ENCODE data around the gene TSPAN32.

Gene TSPAN32

DNA sequence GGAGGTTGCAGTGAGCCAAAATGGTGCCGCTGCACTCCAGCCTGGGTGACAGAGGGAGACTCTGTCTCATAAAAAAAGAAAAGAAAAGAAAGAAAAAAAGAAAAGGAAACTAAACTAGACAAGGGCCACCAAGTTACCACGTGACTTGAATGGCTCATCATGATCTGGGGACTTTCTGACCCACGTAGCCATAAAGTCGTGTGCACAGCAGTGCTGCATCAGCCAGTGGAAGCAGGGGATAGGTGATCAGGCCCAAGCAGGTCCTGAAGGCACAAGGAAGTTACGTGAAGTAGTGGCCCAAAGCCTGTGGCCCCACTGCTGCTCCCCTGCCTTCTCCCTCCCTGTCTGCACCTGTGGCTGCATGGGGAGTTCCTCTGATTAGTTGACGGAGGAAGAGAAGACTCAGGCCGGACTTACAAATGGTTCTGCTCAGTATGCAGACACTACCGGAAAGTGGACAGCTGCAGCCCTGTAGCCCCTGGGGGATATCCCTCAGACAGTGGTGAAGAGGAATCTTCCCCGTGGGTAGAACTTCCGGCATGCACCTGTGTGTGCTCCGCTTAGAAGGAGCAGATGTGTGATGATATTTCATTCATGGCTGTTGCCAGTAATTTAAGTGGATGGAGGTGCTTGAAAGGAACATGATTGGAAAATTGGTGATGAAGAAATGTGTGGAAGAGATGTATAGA is 57.1 kb downstream of the TSPAN32 start:
- no peak overlapping the region for H3K27ac ChIP-seq
- no peak overlapping the region for H2AFZ ChIP-seq (ENCODE audit: low read depth)
- H3K4me3 ChIP-seq (IDR thresholded peaks at IDR 0.05; ENCODE audit: insufficient read depth, low read depth, low read length), result no peak overlapping the region
- no peaks in the 10 kb centered on the region for H3K4me1 ChIP-seq (ENCODE audit: low read depth, poor library complexity, severe bottlenecking)
- H3K4me2 ChIP-seq, result no peak overlapping the region
- H3K27me3 ChIP-seq (ENCODE audit: insufficient read depth, low read depth), result peaks cover 90% of the 10 kb centered on the region
- no peaks in the 10 kb centered on the region for H4K20me1 ChIP-seq (ENCODE audit: insufficient read depth)
- no peaks in the 10 kb centered on the region for H3K79me2 ChIP-seq (ENCODE audit: insufficient read depth, low read depth)
- H3K9ac ChIP-seq, result no peak overlapping the region
- TF ChIP-seq CTCF (conservative IDR thresholded peaks at IDR 0.05; ENCODE audit: low read depth, low read length), result no peak
- H3K36me3 ChIP-seq (ENCODE audit: insufficient read depth), result no peaks in the 10 kb centered on the region

- Histone ChIP-seq H3K4me1 (ENCODE audit: low read depth, poor library complexity, severe bottlenecking) (no peaks in the 10 kb centered on the region), H3K27ac (no peak overlapping the region), H3K79me2 (ENCODE audit: insufficient read depth, low read depth) (no peaks in the 10 kb centered on the region), H3K9ac (no peak overlapping the region), H2AFZ (ENCODE audit: low read depth) (no peak overlapping the region), H3K4me2 (no peak overlapping the region), H3K36me3 (ENCODE audit: insufficient read depth) (no peaks in the 10 kb centered on the region), H3K4me3 (IDR thresholded peaks at IDR 0.05; ENCODE audit: insufficient read depth, low read depth, low read length) (no peak overlapping the region), H4K20me1 (ENCODE audit: insufficient read depth) (no peaks in the 10 kb centered on the region), H3K27me3 (ENCODE audit: insufficient read depth, low read depth) (peaks cover 90% of the 10 kb centered on the region)
- no peak for TF ChIP-seq CTCF (conservative IDR thresholded peaks at IDR 0.05; ENCODE audit: low read depth, low read length)
Observed at GRCh38 chr11:2359557-2359956, 57.7 kb downstream of the TSPAN32 start.

GRCh38 chr11:2360081-2360642 is 58.3 kb downstream of the TSPAN32 start:
- Histone ChIP-seq H3K79me2 (ENCODE audit: insufficient read depth, low read depth) (no peaks in the 10 kb centered on the region), H3K27ac (no peak overlapping the region), H2AFZ (ENCODE audit: low read depth) (no peak overlapping the region), H3K9ac (no peak overlapping the region), H3K4me2 (no peak overlapping the region), H3K27me3 (ENCODE audit: insufficient read depth, low read depth) (peaks cover 90% of the 10 kb centered on the region), H3K36me3 (ENCODE audit: insufficient read depth) (no peaks in the 10 kb centered on the region), H4K20me1 (ENCODE audit: insufficient read depth) (no peaks in the 10 kb centered on the region), H3K4me1 (ENCODE audit: low read depth, poor library complexity, severe bottlenecking) (no peaks in the 10 kb centered on the region), H3K4me3 (IDR thresholded peaks at IDR 0.05; ENCODE audit: insufficient read depth, low read depth, low read length) (no peak overlapping the region)
- no peak for TF ChIP-seq CTCF (conservative IDR thresholded peaks at IDR 0.05; ENCODE audit: low read depth, low read length)

DNA sequence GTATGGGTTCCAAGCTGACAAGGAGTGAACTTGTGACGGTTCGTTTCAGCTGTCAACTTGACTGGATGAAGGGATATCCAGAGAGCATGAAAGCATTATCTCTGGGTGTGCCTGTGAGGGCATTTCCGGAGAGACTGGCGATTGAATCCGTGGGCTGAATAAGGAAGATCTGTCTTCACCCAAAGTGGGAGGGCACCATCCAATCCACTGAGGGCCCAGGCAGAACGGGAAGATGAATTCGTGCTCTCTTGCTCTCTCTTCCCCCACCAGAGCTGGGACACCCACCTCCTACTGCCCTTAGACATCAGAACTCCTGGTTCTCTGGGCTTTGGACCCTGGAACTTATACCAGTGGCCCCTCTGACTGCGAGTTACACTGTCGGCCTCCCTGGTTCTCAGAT is 59.8 kb downstream of the TSPAN32 start:
- peaks cover 95% of the 10 kb centered on the region for H3K27me3 ChIP-seq (ENCODE audit: insufficient read depth, low read depth)
- TF ChIP-seq CTCF (conservative IDR thresholded peaks at IDR 0.05; ENCODE audit: low read depth, low read length), result no peak
- no peaks in the 10 kb centered on the region for H3K4me1 ChIP-seq (ENCODE audit: low read depth, poor library complexity, severe bottlenecking)
- H4K20me1 ChIP-seq (ENCODE audit: insufficient read depth), result no peaks in the 10 kb centered on the region
- H2AFZ ChIP-seq (ENCODE audit: low read depth), result no peak overlapping the region
- no peak overlapping the region for H3K27ac ChIP-seq
- no peak overlapping the region for H3K4me2 ChIP-seq
- H3K36me3 ChIP-seq (ENCODE audit: insufficient read depth), result no peaks in the 10 kb centered on the region
- no peak overlapping the region for H3K9ac ChIP-seq
- H3K4me3 ChIP-seq (IDR thresholded peaks at IDR 0.05; ENCODE audit: insufficient read depth, low read depth, low read length), result no peak overlapping the region
- H3K79me2 ChIP-seq (ENCODE audit: insufficient read depth, low read depth), result no peaks in the 10 kb centered on the region

Measured in KMS-11 (cell line).